ENCODE measurements around the gene PID1.

DNA sequence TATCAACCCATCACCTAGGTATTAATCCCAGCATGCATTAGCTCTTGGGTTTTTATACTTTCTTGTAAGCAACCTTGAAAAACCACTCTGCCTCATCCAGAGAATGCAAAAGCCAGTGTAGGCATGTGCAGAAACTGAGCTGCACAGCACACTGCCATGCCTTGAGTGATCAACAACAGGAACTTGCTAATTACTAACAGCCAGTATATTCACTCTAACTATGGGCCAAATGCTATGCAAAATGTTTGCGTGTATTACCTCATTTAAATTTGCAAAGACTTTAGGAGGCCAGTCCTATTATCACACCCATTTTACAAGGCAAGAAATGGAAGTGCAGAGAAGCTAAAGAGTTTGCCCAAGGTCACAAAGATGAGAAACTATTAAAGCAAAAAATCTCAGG, 169.8 kb downstream of the PID1 start:
- no peak for TF ChIP-seq SUZ12 (IDR thresholded peaks at IDR 0.05; ENCODE audit: extremely low read depth, insufficient read depth, insufficient read length)
- no peak for TF ChIP-seq YY1 (IDR thresholded peaks at IDR 0.05; ENCODE audit: insufficient read depth, insufficient read length)
- no peak for TF ChIP-seq ZNF274 (IDR thresholded peaks at IDR 0.05; ENCODE audit: low read depth, low read length)
